Bronchial smooth muscle cell (primary cell): Measurements from ENCODE around the gene SEPTIN5. TPM values are rescaled to one million over a fixed set of nuclear protein-coding genes. Genes with fewer than 3 reads are reported as not detected.

Experiments used
- total RNA-seq: library from RNA; depleted of rRNA; stranded (reverse); fragments of >200 nt; gene quantifications from 2 replicates; pipeline ENCODE4 v1.2.1, GENCODE V29; 2014

SEPTIN5 gene
- total RNA-seq: 16.9 and 51.3 TPM in 2 replicates

DNA sequence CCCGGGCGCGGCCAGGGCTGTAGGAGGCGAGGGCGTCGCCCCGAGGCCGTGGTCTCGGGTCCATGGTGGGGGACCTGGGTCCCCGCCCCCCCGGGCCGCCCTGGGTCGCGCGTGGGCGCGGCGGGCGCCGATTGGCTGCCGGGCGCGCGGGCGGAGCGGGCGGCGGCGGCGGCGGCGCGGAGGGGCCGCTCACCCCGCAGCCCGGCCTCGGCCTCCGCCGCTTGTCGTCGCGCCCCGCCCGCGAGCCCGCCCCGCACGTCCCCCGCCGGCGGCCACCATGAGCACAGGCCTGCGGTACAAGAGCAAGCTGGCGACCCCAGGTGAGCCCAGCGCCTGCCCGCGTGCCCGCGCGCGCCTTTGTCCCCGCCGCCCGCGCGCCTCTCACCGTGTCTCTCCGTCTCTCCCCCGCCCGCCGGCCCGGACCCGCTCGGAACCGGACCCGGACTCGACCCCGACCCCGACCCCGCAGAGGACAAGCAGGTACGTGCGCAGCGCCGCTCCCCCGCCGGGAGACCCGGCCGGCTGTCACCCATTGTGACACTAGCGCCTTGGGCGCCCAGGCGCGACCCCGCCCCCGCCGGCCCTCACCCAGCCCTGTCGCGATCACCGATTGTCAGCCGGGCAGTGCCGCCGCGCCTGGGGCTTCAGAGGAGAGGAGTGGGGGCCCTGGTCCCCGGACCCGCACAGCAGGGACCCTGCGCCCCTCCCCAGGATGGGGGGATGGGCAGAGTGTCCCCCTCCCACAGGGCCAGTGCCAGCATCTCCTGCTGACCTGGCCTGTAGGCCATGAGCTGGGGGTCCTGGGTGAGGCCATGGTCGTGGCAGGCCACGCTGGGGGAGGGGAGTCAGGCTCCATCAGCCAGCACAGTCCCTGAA is at the start of gene SEPTIN5:
Gene SEPTIN5 (plus strand): TSS at position 192 of the 876 bp plus-strand sequence. CDS start 86 bp downstream, at position 278.

DNA sequence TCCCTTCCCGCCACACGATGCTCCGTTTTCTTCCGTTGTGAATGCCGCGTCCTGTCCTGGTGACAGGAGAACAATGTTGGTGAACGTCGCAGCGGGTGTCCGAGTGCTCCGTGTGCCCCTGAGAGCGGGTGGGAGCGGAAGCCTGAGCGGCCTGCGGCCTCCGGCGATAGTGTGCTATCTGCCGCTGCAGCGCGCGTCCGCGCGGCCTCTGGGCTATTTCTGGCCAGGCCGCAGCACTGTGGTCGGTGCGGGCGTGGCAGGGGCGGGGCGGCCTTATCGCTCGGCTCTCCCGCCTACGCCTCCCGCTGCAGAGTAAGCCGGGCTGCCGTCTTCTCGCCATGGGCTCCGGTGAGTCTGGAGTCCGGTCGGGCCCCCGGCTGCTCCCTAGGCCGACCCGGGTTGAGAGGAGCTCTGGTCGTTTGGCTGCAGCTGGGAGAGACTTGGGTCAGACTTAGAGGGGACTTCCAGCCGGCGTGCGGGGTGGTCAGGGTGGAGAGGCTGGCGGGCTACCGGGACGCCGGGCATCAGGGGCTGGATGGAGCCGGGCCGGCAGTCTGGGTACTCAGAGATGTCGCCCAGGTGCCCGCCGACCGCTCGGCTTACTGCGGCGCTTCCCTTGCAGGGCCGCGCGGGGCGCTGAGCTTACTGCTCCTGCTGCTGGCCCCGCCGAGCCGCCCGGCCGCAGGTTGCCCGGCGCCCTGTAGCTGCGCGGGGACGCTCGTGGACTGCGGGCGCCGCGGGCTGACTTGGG is 9.1 kb downstream of the SEPTIN5 start, which contains the start of gene GP1BB:
Gene GP1BB (plus strand): TSS at position 308 of the 751 bp plus-strand sequence. CDS start 31 bp downstream, at position 339.

DNA sequence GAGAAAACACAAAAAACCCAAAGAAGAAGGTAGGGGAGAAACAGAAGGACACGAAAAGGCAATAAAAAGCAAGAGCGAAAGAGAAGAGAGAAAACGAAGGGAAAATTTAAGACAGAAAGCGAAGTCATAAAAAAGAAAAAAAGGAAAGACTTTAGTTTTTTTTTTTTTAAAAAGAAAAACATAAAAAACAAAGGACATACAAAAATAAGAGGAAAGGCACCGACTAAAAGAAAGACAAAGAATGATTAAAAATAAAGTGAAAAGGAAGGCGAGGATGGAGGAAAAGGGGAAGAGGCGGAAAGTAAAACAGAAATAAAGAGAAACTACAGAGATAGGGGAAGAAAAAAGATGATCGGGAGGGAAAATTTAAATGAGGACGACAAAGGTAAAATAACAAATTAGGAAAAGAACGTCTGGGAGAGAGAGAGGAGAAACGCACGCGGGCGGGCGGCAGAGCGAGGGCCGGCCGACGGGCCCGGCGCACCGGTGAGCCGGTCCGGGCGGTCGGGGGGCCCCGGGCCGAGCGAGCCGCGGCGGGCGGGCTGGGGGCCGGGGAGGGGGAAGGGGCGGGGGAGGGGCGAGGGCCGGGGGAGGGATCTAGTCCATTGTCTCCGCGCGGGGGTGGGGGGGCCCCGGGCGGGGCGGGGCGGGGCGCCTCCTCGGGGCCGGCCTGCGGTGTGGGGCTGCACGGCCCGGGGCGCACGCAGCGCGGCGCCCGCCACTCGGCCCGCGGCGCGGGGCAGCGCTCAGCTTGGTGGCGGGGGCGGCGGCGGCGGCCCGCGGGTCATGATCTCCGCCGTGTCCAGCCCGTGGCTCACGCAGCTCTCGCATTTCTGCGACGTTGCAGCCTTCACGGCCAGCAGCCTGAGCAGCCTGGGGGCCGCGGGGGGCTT is 46.0 kb downstream of the SEPTIN5 start, which contains the start of gene TBX1:
Gene TBX1 (plus strand): TSS at position 721 of the 893 bp plus-strand sequence. CDS start 66 bp downstream, at position 787.

Other genes with a start within 250 kb of the SEPTIN5 start
- 48.2 and 48.3 TPM in 2 replicates for gene UFD1, start 235.3 kb upstream of the SEPTIN5 start, total RNA-seq
- 1.1 and 2.0 TPM in 2 replicates for gene CDC45, start 234.6 kb upstream of the SEPTIN5 start, total RNA-seq
- 0.43 and 0.63 TPM in 2 replicates for gene CLDN5, start 190.1 kb upstream of the SEPTIN5 start, total RNA-seq
- gene GP1BB, start 9.0 kb downstream of the SEPTIN5 start, total RNA-seq: 0.52 and 0.79 TPM in 2 replicates
- gene TBX1, start 46.3 kb downstream of the SEPTIN5 start, total RNA-seq: 0.32 TPM in 1 of 2 replicates, not detected in the other
- 4.2 and 4.3 TPM in 2 replicates for gene GNB1L, start 140.4 kb downstream of the SEPTIN5 start, total RNA-seq
- 3.6 and 5.1 TPM in 2 replicates for gene RTL10, start 140.4 kb downstream of the SEPTIN5 start, total RNA-seq
- gene COMT, start 227.3 kb downstream of the SEPTIN5 start, total RNA-seq: 131 and 234 TPM in 2 replicates
- gene TXNRD2, start 227.3 kb downstream of the SEPTIN5 start, total RNA-seq: 18.6 and 21.9 TPM in 2 replicates